Measurements from ENCODE around the gene ADAM22. TPM values are rescaled to one million over a fixed set of nuclear protein-coding genes. Genes with fewer than 3 reads are reported as not detected.
"Not testable (repeated sequence)": the region's sequence is repeated elsewhere in the genome, so short reads cannot be mapped to it uniquely, and the experiment has no call there.

The ADAM22 gene
- total RNA-seq, 1 donor from 2014 or later: 1.9 TPM

DNA sequence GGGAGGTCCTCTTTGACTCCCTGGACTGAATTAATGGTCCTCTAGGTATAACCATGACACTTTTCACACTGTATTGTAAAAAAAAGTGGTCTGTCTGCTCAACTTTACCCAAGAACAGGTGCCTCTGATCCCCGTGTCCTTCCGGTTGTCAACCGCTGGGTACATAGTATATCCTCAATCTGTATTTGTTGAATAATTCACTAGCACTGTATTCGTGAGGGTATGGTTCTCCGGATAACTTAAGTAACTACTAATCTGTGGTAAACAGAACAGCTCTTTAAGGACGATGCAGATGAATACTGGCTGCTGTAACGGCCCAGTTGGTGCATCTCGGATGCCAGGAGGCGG lies 472 bp upstream of the ADAM22 start:
- no peak for DNase-seq
- Histone ChIP-seq H3K4me3 (peak overlapping the region; percentile 92), H3K36me3 (no peaks in the 10 kb centered on the region), H3K9me3 (replicated peaks) (no peaks in the 10 kb centered on the region), H3K4me1 (peaks cover 20% of the 10 kb centered on the region), H3K27ac (replicated peaks) (peak overlapping the region; percentile 37), H3K27me3 (ENCODE audit: low read depth) (no peaks in the 10 kb centered on the region)
- TF ChIP-seq, protein P1, sequence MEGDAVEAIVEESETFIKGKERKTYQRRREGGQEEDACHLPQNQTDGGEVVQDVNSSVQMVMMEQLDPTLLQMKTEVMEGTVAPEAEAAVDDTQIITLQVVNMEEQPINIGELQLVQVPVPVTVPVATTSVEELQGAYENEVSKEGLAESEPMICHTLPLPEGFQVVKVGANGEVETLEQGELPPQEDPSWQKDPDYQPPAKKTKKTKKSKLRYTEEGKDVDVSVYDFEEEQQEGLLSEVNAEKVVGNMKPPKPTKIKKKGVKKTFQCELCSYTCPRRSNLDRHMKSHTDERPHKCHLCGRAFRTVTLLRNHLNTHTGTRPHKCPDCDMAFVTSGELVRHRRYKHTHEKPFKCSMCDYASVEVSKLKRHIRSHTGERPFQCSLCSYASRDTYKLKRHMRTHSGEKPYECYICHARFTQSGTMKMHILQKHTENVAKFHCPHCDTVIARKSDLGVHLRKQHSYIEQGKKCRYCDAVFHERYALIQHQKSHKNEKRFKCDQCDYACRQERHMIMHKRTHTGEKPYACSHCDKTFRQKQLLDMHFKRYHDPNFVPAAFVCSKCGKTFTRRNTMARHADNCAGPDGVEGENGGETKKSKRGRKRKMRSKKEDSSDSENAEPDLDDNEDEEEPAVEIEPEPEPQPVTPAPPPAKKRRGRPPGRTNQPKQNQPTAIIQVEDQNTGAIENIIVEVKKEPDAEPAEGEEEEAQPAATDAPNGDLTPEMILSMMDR (IDR thresholded peaks at IDR 0.05; ENCODE audit: borderline replicate concordance): no peak
- intact Hi-C loops (cut with micrococcal nuclease): no loop called here

DNA sequence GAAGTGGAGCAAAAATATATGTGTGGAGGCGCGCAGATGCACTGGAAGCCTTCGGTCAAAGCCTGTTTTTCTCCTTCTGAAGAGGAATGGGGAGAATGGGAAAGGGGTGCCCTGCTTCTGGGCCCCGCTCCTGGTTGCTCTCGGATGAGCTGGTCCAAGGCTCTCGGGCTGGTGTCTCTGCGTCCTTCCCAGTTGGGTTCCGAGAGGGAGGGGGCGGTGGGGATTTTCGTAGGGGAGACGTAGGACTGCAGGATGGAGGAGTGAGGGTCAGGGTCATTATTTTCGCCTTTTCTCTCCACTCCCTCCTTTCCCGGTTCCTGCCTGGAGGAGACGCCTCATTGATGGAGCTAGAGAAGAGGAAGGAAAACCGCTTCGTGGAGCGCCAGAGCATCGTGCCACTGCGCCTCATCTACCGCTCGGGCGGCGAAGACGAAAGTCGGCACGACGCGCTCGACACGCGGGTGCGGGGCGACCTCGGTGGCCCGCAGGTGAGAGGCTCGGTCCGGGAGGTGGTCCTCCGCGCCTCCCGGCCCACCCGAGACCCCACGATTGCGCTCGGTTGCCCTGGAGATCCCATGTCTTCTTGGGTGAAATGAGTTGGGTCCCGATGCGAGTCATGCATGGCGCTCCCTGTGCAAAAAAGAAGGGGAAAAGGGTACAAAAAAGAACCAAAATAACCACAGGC lies 790 bp downstream of the ADAM22 start:
- TF ChIP-seq, protein P1 (IDR thresholded peaks at IDR 0.05; ENCODE audit: borderline replicate concordance): no peak
- intact Hi-C loops (cut with micrococcal nuclease): no loop called here
- Histone ChIP-seq H3K27me3 (ENCODE audit: low read depth) (no peaks in the 10 kb centered on the region), H3K36me3 (no peaks in the 10 kb centered on the region), H3K9me3 (replicated peaks) (no peaks in the 10 kb centered on the region), H3K4me1 (peaks cover 20% of the 10 kb centered on the region), H3K27ac (replicated peaks) (no peak overlapping the region), H3K4me3 (peak overlapping the region; percentile 92)
- DNase-seq: no peak

DNA sequence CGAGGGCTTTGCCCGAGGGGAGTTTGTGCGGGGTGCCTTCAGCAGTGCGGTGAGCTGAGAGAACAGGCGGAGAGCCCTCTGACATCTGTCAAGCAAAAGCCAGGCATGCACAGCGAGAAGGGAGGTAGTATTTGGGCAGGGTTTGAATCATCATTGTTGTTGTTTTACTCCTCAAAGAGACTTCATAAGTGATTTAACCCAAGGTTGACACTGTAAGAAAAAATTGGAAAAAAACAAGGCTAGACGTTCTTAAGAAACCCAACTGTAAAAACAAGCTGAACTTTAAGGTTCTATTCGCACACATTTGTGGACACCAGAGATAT lies 1.3 kb downstream of the ADAM22 start:
- intact Hi-C loops (cut with micrococcal nuclease): no loop called here
- DNase-seq: no peak
- no peaks in the 10 kb centered on the region for H3K36me3 ChIP-seq
- H3K4me3 ChIP-seq: peak overlapping the region; percentile 92
- no peak overlapping the region for H3K27ac ChIP-seq (replicated peaks)
- H3K4me1 ChIP-seq: peaks cover 20% of the 10 kb centered on the region
- TF ChIP-seq, protein P1 (IDR thresholded peaks at IDR 0.05; ENCODE audit: borderline replicate concordance): no peak
- no peaks in the 10 kb centered on the region for H3K27me3 ChIP-seq (ENCODE audit: low read depth)
- no peaks in the 10 kb centered on the region for H3K9me3 ChIP-seq (replicated peaks)

DNA sequence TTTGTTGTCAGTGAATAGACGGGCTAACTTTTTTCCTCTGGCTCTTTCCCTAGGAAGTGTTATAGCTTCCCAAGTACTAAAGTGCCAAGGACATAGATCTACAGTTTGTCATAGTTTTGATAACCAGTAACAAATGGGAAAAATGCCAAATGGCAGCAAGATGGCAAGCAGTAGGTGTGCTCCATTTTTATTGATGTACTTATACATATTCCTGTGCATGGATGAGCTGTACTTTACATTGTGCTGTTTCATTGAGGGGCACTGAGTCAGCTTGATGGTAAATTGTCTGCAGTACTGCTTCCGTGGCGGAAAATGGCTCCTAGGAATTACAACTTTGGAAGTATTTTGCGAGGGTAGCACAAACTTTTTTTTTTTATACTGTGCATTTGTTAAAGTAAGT lies 7.1 kb downstream of the ADAM22 start:
- DNase-seq: no peak
- intact Hi-C loops (cut with micrococcal nuclease): no loop called here
- TF ChIP-seq, protein P1 (IDR thresholded peaks at IDR 0.05; ENCODE audit: borderline replicate concordance): no peak
- H3K36me3 ChIP-seq: no peaks in the 10 kb centered on the region
- H3K4me3 ChIP-seq: no peak overlapping the region
- H3K9me3 ChIP-seq (replicated peaks): no peaks in the 10 kb centered on the region
- no peaks in the 10 kb centered on the region for H3K4me1 ChIP-seq
- H3K27me3 ChIP-seq (ENCODE audit: low read depth): no peaks in the 10 kb centered on the region
- H3K27ac ChIP-seq (replicated peaks): no peak overlapping the region

DNA sequence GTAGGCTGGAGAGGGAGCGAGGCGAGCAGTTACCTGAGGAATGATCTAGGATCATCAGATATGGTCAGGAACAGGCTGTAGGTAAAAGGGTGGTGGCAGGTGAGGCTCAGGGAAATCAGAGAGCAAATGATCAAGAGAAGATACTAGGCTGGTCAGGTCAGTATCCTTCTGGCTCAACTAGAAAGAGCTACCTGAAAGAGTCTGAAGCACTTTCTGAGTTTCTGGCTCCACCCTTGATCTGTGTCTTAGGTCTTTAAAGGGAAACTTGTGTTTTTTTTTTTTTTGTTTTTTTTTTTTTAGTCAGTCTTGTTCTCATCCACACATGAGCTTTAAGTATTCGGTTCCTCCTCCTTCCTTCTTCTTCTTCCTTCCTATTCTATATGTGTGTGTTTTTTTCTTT lies 10.5 kb downstream of the ADAM22 start:
- H3K9me3 ChIP-seq (replicated peaks): no peaks in the 10 kb centered on the region
- no peaks in the 10 kb centered on the region for H3K4me1 ChIP-seq
- H3K4me3 ChIP-seq: no peak overlapping the region
- H3K36me3 ChIP-seq: no peaks in the 10 kb centered on the region
- no peak for DNase-seq
- no peak overlapping the region for H3K27ac ChIP-seq (replicated peaks)
- intact Hi-C loops (cut with micrococcal nuclease): no loop called here
- no peaks in the 10 kb centered on the region for H3K27me3 ChIP-seq (ENCODE audit: low read depth)
- TF ChIP-seq, protein P1 (IDR thresholded peaks at IDR 0.05; ENCODE audit: borderline replicate concordance): no peak

DNA sequence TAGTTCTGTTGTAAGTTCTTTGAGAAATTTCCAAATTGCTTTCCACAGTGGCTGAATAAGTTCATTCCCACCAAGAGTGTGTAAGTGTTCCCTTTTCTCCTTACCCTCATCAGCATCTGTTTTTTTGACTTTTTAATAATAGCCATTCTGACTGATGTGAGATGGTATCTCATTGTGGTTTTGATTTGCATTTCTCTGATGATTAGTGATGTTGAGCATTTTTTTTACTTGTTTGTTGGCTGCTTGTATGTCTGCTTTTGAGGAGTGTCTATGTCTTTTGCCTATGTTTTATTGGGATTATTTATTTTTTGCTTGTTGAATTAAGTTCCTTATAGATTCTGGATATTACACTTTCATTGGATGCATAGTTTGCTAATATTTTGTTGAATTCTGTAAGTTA lies 11.9 kb downstream of the ADAM22 start:
- H3K4me1 ChIP-seq; H3K36me3 ChIP-seq; H3K27me3 ChIP-seq (ENCODE audit: low read depth); DNase-seq; H3K9me3 ChIP-seq (replicated peaks); H3K27ac ChIP-seq (replicated peaks); intact Hi-C loops (cut with micrococcal nuclease); H3K4me3 ChIP-seq: not testable (repeated sequence)

All from left ventricle myocardium inferior (tissue), 1 donor.